ENCODE data around the gene ACVRL1. TPM values are rescaled to one million over a fixed set of nuclear protein-coding genes. Genes with fewer than 3 reads are reported as not detected.

Gene ACVRL1
- total RNA-seq (2022) (0.44 TPM in 1 of 2 replicates, not detected in the other), Bru-seq, nascent RNA (not detected), BruChase-seq, experiment 1, labeled RNA remaining after a 6-hour chase (percentile 5 among the genes with signal in this experiment), BruChase-seq, experiment 2, labeled RNA remaining after a 2-hour chase (not detected)
- long read RNA-seq = 0 reads

- Mint-ChIP-seq H3K36me3 (ENCODE audit: insufficient read depth, unreplicated experiment) (no peaks in the 10 kb centered on the region), H3K27me3 (ENCODE audit: unreplicated experiment) (peaks cover 52% of the 10 kb centered on the region), H3K4me3 (ENCODE audit: low read depth, unreplicated experiment) (no peak within 1 kb of the TSS), H3K4me1 (ENCODE audit: low read depth, unreplicated experiment) (no peaks in the 10 kb centered on the region), H3K27ac (ENCODE audit: unreplicated experiment) (no peak within 1 kb of the TSS), H3K9me3 (ENCODE audit: low read depth, unreplicated experiment) (no peaks in the 10 kb centered on the region)
- BruUV-seq (replicated peaks) = no TSS peak
- CTCF ChIA-PET = interaction anchor here (0.6 kb wide), 1 partner anchor 396 kb away, joined by 8 read pairs; no protein-coding TSS in a partner anchor
- no peak for DNase-seq
- TF ChIP-seq CTCF (IDR thresholded peaks at IDR 0.05; ENCODE audit: unreplicated experiment) = no peak
- intact Hi-C loops (cut with micrococcal nuclease; ENCODE audit: unreplicated experiment) = no loop called here
Observed at GRCh38 chr12:51907083-51907855, at the start of gene ACVRL1. ACVRL1 (plus strand) TSS chr12:51907504; CDS start chr12:51912475, 4,971 bp downstream.

GRCh38 chr12:51860986-51861385 is 46.3 kb upstream of the ACVRL1 start:
- Mint-ChIP-seq H3K27me3 (ENCODE audit: unreplicated experiment) (peaks cover 44% of the 10 kb centered on the region), H3K27ac (ENCODE audit: unreplicated experiment) (no peak overlapping the region), H3K4me3 (ENCODE audit: low read depth, unreplicated experiment) (no peak overlapping the region), H3K4me1 (ENCODE audit: low read depth, unreplicated experiment) (no peaks in the 10 kb centered on the region), H3K36me3 (ENCODE audit: insufficient read depth, unreplicated experiment) (no peaks in the 10 kb centered on the region), H3K9me3 (ENCODE audit: low read depth, unreplicated experiment) (no peaks in the 10 kb centered on the region)
- intact Hi-C loops (cut with micrococcal nuclease; ENCODE audit: unreplicated experiment) = no loop called here
- TF ChIP-seq CTCF (IDR thresholded peaks at IDR 0.05; ENCODE audit: unreplicated experiment) = no peak
- CTCF ChIA-PET = no interaction called here
- no peak for DNase-seq
- BruUV-seq (replicated peaks) = no TSS peak

- no TSS peak for BruUV-seq (replicated peaks)
- intact Hi-C loops (cut with micrococcal nuclease; ENCODE audit: unreplicated experiment) = no loop called here
- DNase-seq = no peak
- Mint-ChIP-seq H3K4me3 (ENCODE audit: low read depth, unreplicated experiment) (no peak overlapping the region), H3K27me3 (ENCODE audit: unreplicated experiment) (peaks cover 32% of the 10 kb centered on the region), H3K36me3 (ENCODE audit: insufficient read depth, unreplicated experiment) (no peaks in the 10 kb centered on the region), H3K4me1 (ENCODE audit: low read depth, unreplicated experiment) (no peaks in the 10 kb centered on the region), H3K27ac (ENCODE audit: unreplicated experiment) (no peak overlapping the region), H3K9me3 (ENCODE audit: low read depth, unreplicated experiment) (no peaks in the 10 kb centered on the region)
- CTCF ChIA-PET = no interaction called here
- no peak for TF ChIP-seq CTCF (IDR thresholded peaks at IDR 0.05; ENCODE audit: unreplicated experiment)
Observed at GRCh38 chr12:51862947-51863346, 44.4 kb upstream of the ACVRL1 start.

GRCh38 chr12:51863363-51863932 is 43.9 kb upstream of the ACVRL1 start:
- no peak overlapping the region for H3K4me3 Mint-ChIP-seq (ENCODE audit: low read depth, unreplicated experiment)
- CTCF ChIA-PET = no interaction called here
- BruUV-seq (replicated peaks) = no TSS peak
- H3K9me3 Mint-ChIP-seq (ENCODE audit: low read depth, unreplicated experiment) = no peaks in the 10 kb centered on the region
- intact Hi-C loops (cut with micrococcal nuclease; ENCODE audit: unreplicated experiment) = no loop called here
- H3K36me3 Mint-ChIP-seq (ENCODE audit: insufficient read depth, unreplicated experiment) = no peaks in the 10 kb centered on the region
- H3K27me3 Mint-ChIP-seq (ENCODE audit: unreplicated experiment) = peaks cover 37% of the 10 kb centered on the region
- no peak for DNase-seq
- no peak for TF ChIP-seq CTCF (IDR thresholded peaks at IDR 0.05; ENCODE audit: unreplicated experiment)
- H3K4me1 Mint-ChIP-seq (ENCODE audit: low read depth, unreplicated experiment) = no peaks in the 10 kb centered on the region
- no peak overlapping the region for H3K27ac Mint-ChIP-seq (ENCODE audit: unreplicated experiment)

Data from Calu3 (cell line).